Hindlimb muscle (tissue), 1 donor: Measurements from ENCODE around the gene SPDL1. TPM values are rescaled to one million over a fixed set of nuclear protein-coding genes. Genes with fewer than 3 reads are reported as not detected.

ENCODE experiments used
- DNase-seq: peaks from one replicate; pipeline ENCODE4 v3.0.0-alpha.2; 2013
- polyA plus RNA-seq: library from polyadenylated mRNA; unstranded; fragments of 120-200 nt; gene quantifications from one replicate; pipeline ENCODE4 v1.2.1, GENCODE V29; 2013; ENCODE audit not compliant: insufficient read length

Gene SPDL1
- polyA plus RNA-seq, 1 donor = 16.1 TPM

DNA sequence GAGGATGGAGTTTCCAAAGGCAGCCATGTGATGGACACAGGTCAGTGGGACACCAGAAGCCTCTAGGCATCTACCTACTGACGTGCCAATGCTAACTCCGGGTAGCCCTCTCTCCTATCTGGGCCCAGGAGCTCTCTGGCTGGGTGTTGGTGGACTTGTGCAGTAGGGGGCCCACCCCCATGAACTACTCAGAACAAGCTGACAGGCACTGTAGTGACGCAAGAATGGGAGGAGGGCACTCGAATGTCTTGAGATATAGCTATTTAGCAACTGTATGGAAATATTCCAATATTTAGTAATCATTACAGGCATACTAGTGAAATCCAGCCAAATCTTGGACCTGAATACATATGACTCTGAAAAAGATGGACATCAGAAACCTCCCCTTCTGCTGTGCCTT lies 47.8 kb downstream of the SPDL1 start:
- no peak for DNase-seq

DNA sequence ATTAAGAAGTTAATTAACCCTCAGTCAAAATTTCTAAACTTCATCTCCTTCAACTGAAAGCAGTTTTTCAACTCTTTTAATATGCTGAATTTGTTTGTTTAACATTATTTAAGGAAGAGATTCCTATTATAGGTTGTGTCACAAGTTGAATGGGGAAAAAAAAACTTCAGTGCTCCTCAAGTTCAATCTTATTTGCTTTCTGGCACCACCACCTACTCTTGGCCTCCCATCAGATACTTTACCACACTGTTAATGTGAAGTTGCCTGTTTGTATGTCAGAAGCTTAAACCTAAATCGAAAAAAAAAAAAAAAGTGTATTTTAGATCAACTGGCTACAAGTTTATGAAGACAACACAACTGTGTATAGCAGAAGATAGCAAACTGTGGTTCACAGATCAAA lies 49.4 kb downstream of the SPDL1 start:
- DNase-seq = no peak

- DNase-seq = no peak
Observed at GRCh38 chr5:169634606-169635005, 51.0 kb downstream of the SPDL1 start.

- DNase-seq = no peak
Observed at GRCh38 chr5:169635936-169636335, 52.4 kb downstream of the SPDL1 start.

GRCh38 chr5:169636477-169637084 lies 53.0 kb downstream of the SPDL1 start:
- DNase-seq = no peak

DNA sequence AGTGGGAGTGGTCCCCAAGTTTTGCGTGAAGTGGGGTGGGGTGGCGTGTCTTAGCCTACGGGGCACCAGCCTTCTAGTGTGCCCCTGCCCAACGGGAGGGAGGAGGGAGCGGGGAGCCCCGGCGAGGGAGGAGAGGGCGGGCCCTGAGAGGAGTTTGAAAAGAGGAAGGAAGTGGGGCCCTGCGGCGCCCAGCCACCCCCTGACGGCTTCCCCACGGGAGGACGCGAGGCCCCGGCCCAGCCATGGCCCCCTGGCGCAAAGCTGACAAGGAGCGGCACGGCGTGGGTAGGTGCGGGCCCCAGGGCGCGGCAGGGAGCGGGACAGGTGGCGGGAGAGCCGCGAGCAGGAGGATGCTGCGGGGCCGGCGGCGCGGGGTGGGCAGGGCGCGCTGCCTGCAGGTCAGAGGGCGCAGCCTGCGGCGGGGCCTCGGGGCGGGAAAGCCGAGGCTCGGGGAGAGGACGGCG lies 53.5 kb downstream of the SPDL1 start, which contains the start of gene DOCK2:
TSS of gene DOCK2 (plus strand) at position 191 of the 464 bp plus-strand sequence. CDS start at position 243, 52 bp downstream.
- no peak for DNase-seq

DNA sequence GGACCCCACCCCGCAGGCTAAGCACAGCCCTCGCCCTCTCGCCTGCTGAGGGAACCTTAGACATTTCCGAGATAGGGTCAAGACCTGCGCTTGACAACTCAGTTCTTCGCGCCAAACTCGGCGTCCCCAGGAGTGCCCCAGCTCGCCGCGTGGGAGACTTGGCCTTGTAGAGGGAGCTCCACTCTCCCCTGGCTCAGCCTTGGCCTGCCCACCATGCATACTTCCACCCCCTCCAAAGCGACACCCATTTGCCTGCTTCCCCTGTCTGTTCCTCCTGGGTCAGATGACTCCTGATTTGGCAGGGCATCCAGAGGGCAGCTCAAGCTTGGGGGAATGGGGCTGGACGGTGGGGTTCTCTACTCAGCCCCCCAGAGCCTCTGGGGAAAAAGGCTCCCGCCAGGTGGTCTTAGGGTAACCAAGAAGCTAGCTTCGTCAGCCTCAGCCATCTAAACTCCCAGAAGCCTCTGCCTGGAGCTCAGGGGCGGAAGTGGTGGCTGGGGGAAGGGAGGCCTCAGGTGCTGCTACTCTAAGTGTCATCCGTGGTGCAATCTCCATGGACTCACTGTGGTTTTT lies 54.1 kb downstream of the SPDL1 start:
- DNase-seq = no peak

DNA sequence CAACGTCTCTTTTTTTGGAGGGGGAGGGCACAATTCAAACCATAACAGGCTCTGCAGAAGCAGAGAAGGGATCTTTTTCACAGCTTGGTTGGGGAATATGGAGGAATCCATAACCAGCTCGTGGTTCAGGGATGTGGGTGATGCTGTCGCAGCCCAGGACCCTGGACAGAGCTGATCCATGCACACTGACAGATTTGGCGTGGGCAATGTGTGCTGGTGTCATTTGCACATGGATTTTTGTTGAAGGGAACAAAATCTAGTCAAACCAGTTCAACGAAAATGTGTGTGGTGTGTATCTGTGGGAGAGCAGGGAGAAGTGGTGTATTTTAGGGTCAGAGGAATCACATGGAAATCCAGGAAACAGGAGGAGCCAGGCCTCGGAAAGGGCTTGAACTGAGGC lies 57.7 kb downstream of the SPDL1 start:
- DNase-seq = no peak

GRCh38 chr5:169646856-169647255 lies 63.3 kb downstream of the SPDL1 start:
- DNase-seq = no peak

DNA sequence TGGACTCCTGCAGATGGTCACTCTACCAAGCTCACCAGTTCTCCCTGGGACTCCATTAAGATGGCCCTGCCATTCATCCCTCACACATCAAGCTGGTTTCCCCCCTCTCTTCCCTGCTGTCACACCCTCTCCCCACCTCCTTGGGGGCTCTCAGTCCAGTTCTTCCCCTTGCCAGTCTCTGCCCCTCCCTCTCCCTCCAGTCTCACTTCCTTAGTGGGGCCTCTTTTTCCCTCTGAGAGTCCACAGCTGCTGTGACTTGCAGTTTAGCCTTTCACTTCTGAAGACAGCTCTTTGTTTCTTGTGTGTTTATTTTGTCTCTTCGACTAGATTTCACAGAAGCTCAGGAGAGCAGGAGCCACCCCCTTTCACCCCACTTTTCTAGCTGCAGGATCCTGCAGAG lies 64.0 kb downstream of the SPDL1 start:
- DNase-seq = peak; percentile 13

- DNase-seq = no peak
Observed at GRCh38 chr5:169648725-169649310, 65.2 kb downstream of the SPDL1 start.

GRCh38 chr5:169649486-169649885 lies 65.9 kb downstream of the SPDL1 start:
- no peak for DNase-seq

- DNase-seq = no peak
Observed at GRCh38 chr5:169650701-169651331, 67.2 kb downstream of the SPDL1 start.

- DNase-seq = no peak
Observed at GRCh38 chr5:169651526-169651925, 68.0 kb downstream of the SPDL1 start.

DNA sequence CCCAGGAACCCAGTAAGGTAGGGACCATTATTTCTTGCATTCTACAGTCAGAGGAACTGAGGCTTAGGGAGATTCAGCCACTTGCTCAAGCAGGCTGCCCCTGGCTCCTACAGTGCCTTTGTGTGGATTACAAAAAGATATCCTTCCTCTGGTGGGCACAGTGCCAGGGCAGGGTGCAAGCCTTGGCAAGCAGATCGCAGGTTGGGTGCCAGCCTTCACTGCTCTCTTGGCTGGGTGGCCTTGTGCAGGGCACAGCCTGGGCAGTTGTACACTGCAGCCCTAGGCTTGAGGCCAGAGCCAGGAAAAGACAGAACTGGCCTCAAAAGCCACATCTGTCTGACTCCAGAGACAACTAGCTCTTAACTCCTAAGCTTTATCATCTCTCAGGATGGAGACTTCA lies 68.5 kb downstream of the SPDL1 start:
- no peak for DNase-seq

- no peak for DNase-seq
Observed at GRCh38 chr5:169653091-169653490, 69.5 kb downstream of the SPDL1 start.

Other genes starting within 250 kb of the SPDL1 start
- 5.0 TPM for gene DOCK2, start 53.5 kb downstream of the SPDL1 start, polyA plus RNA-seq